Ishikawa (cell line): Measurements from ENCODE around the gene PARD3.

Source experiments
- CEBPB ChIP-seq: IDR thresholded peaks from 2 replicates; pipeline ENCODE4 v1.6.1; 2012
- CREB1 ChIP-seq: IDR thresholded peaks from 2 replicates; pipeline ENCODE4 v1.6.1; 2012; ENCODE audit warnings: low read depth
- EGR1 ChIP-seq: IDR thresholded peaks from 2 replicates; pipeline ENCODE4 v1.6.1; 2012
- EP300 ChIP-seq: IDR thresholded peaks from 2 replicates; pipeline ENCODE4 v1.6.1; 2012; ENCODE audit warnings: borderline replicate concordance
- FOXM1 ChIP-seq: IDR thresholded peaks from 2 replicates; pipeline ENCODE4 v1.6.1; 2012; ENCODE audit warnings: low read depth, borderline replicate concordance
- MAX ChIP-seq: IDR thresholded peaks from 2 replicates; pipeline ENCODE4 v1.6.1; 2012
- NFIC ChIP-seq: IDR thresholded peaks from 2 replicates; pipeline ENCODE4 v1.6.1; 2012
- RAD21 ChIP-seq: IDR thresholded peaks from 2 replicates; pipeline ENCODE4 v1.6.1; 2012; ENCODE audit warnings: low read depth
- REST ChIP-seq: IDR thresholded peaks from 2 replicates; pipeline ENCODE4 v1.6.1; 2012; ENCODE audit warnings: low read depth, mild to moderate bottlenecking
- TAF1 ChIP-seq: IDR thresholded peaks from 2 replicates; pipeline ENCODE4 v1.6.1; 2012; ENCODE audit warnings: low read depth, mild to moderate bottlenecking
- TCF12 ChIP-seq: IDR thresholded peaks from 2 replicates; pipeline ENCODE4 v1.6.1; 2012; ENCODE audit warnings: low read depth
- TEAD4 ChIP-seq: IDR thresholded peaks from 2 replicates; pipeline ENCODE4 v1.6.1; 2012
- USF1 ChIP-seq: IDR thresholded peaks from 2 replicates; pipeline ENCODE4 v1.6.1; 2012
- YY1 ChIP-seq: IDR thresholded peaks from 2 replicates; pipeline ENCODE4 v1.6.1; 2012; ENCODE audit warnings: low read depth
- ZBTB7A ChIP-seq: IDR thresholded peaks from 2 replicates; pipeline ENCODE4 v1.6.1; 2012; ENCODE audit warnings: low read depth

PARD3 gene

GRCh38 chr10:34666008-34666704 lies 148.9 kb downstream of the PARD3 start:
- TF ChIP-seq FOXM1 (no peak), EP300 (no peak), MAX (peak; percentile 19; the same call in 1 of the 2 replicates), USF1 (no peak), EGR1 (no peak), RAD21 (peak; percentile 88)

- TF ChIP-seq TEAD4 (no peak), TAF1 (no peak), EGR1 (no peak), ZBTB7A (no peak)
Observed at GRCh38 chr10:34664706-34665105, 150.4 kb downstream of the PARD3 start.

- no peak for TF ChIP-seq USF1
- no peak for TF ChIP-seq FOXM1
- TF ChIP-seq TAF1: no peak
- TF ChIP-seq MAX: no peak
- no peak for TF ChIP-seq EP300
- no peak for TF ChIP-seq REST
- no peak for TF ChIP-seq RAD21
- TF ChIP-seq TCF12: no peak
- no peak for TF ChIP-seq TEAD4
- TF ChIP-seq CEBPB: no peak
- TF ChIP-seq NFIC: no peak
- no peak for TF ChIP-seq EGR1
- TF ChIP-seq YY1: no peak
Observed at GRCh38 chr10:34661580-34661979, 153.5 kb downstream of the PARD3 start.

- TF ChIP-seq USF1 (no peak), TAF1 (no peak), CEBPB (no peak), FOXM1 (no peak), REST (no peak), MAX (no peak), RAD21 (no peak), CREB1 (no peak), NFIC (no peak), YY1 (no peak)
Observed at GRCh38 chr10:34658934-34659333, 156.2 kb downstream of the PARD3 start.

- TF ChIP-seq USF1 (no peak), REST (no peak), EGR1 (no peak), RAD21 (no peak), FOXM1 (no peak), EP300 (no peak), TEAD4 (no peak), ZBTB7A (no peak), NFIC (no peak), TCF12 (no peak), YY1 (no peak), MAX (no peak), CEBPB (no peak), CREB1 (no peak), TAF1 (no peak)
Observed at GRCh38 chr10:34656661-34657060, 158.4 kb downstream of the PARD3 start.
